Activated T-cell treated with anti-CD3 and anti-CD28 coated beads, Interleukin-2, amount 50 U/mL, for 48 hours (primary cell): Measurements from ENCODE around the gene GRAMD2B.
"Not testable (repeated sequence)": the region's sequence is repeated elsewhere in the genome, so short reads cannot be mapped to it uniquely, and the experiment has no call there.

ENCODE experiments used
- DNase-seq, 2 experiments: peaks; one replicate each; pipeline ENCODE4 v3.0.0-alpha.2; 2020

The GRAMD2B gene

GRCh38 chr5:126414874-126415502 lies 8.2 kb upstream of the GRAMD2B start:
- DNase-seq = no peak

- no peak for DNase-seq
Observed at GRCh38 chr5:126415789-126416188, 7.4 kb upstream of the GRAMD2B start.

- DNase-seq = no peak
Observed at GRCh38 chr5:126416266-126416925, 6.8 kb upstream of the GRAMD2B start.

GRCh38 chr5:126417178-126417577 lies 6.0 kb upstream of the GRAMD2B start:
- no peak for DNase-seq

- no peak for DNase-seq
Observed at GRCh38 chr5:126419102-126419501, 4.1 kb upstream of the GRAMD2B start.

- no peak for DNase-seq
Observed at GRCh38 chr5:126428421-126428820, 5.2 kb downstream of the GRAMD2B start.

- DNase-seq = no peak
Observed at GRCh38 chr5:126430631-126431030, 7.4 kb downstream of the GRAMD2B start.

GRCh38 chr5:126433701-126434100 lies 10.5 kb downstream of the GRAMD2B start:
- no peak for DNase-seq

GRCh38 chr5:126435261-126435660 lies 12.1 kb downstream of the GRAMD2B start:
- DNase-seq = no peak

- no peak for DNase-seq
Observed at GRCh38 chr5:126435714-126436113, 12.5 kb downstream of the GRAMD2B start.

- no peak for DNase-seq
Observed at GRCh38 chr5:126437721-126438120, 14.5 kb downstream of the GRAMD2B start.

GRCh38 chr5:126438267-126438666 lies 15.1 kb downstream of the GRAMD2B start:
- no peak for DNase-seq

GRCh38 chr5:126438868-126439267 lies 15.7 kb downstream of the GRAMD2B start:
- no peak for DNase-seq

- DNase-seq = not testable (repeated sequence)
Observed at GRCh38 chr5:126439724-126440123, 16.5 kb downstream of the GRAMD2B start.

- no peak for DNase-seq
Observed at GRCh38 chr5:126441230-126441629, 18.0 kb downstream of the GRAMD2B start.

GRCh38 chr5:126443374-126443851 lies 20.2 kb downstream of the GRAMD2B start:
- DNase-seq = no peak

GRCh38 chr5:126444137-126444536 lies 20.9 kb downstream of the GRAMD2B start:
- no peak for DNase-seq

- no peak for DNase-seq
Observed at GRCh38 chr5:126445502-126446174, 22.4 kb downstream of the GRAMD2B start.

- peak; percentile 62 to 69 for DNase-seq
Observed at GRCh38 chr5:126446498-126447224, 23.5 kb downstream of the GRAMD2B start.

- DNase-seq = no peak
Observed at GRCh38 chr5:126448720-126449119, 25.5 kb downstream of the GRAMD2B start.

- DNase-seq = peak; percentile 66 to 74
Observed at GRCh38 chr5:126449751-126450271, 26.6 kb downstream of the GRAMD2B start.

- DNase-seq = no peak
Observed at GRCh38 chr5:126450346-126450745, 27.1 kb downstream of the GRAMD2B start.

- DNase-seq = no peak
Observed at GRCh38 chr5:126450907-126451306, 27.7 kb downstream of the GRAMD2B start.
